PFSK-1 (cell line): ENCODE data around the gene TRMT44.

ENCODE experiments used
- FOXP2 ChIP-seq: optimal IDR thresholded peaks from 2 replicates; pipeline ENCODE3; 2011; ENCODE audit warnings: borderline replicate concordance, control low read depth, inconsistent platforms; ENCODE audit not compliant: insufficient read depth; ENCODE audit errors: extremely low read length, extremely low read depth
- POLR2AphosphoS5 ChIP-seq: IDR thresholded peaks from 2 replicates; pipeline ENCODE4 v1.6.1; 2012; ENCODE audit warnings: low read depth, mild to moderate bottlenecking, control low read depth, low read length, moderate library complexity
- REST ChIP-seq, 2 experiments: IDR thresholded peaks; 2 replicates each; pipeline versions ENCODE4 v1.6.1 to v1.8.0; 2011 to 2012; ENCODE audit warnings: low read depth in 2 of 2, low read length in 2 of 2, control low read depth in 1 of 2, inconsistent platforms in 1 of 2, mild to moderate bottlenecking in 1 of 2, moderate library complexity in 1 of 2; ENCODE audit not compliant: insufficient read depth in 1 of 2
- SIN3A ChIP-seq: IDR thresholded peaks from 2 replicates; pipeline ENCODE4 v1.6.1; 2012; ENCODE audit warnings: mild to moderate bottlenecking, low read length, moderate library complexity, borderline replicate concordance; ENCODE audit not compliant: insufficient read depth
- TAF1 ChIP-seq: IDR thresholded peaks from 2 replicates; pipeline ENCODE4 v1.6.1; 2012; ENCODE audit warnings: low read length, control low read depth, borderline replicate concordance; ENCODE audit not compliant: insufficient read depth

GRCh38 chr4:8512510-8512909 lies 71.9 kb downstream of the TRMT44 start:
- TF ChIP-seq TAF1 (no peak), POLR2AphosphoS5 (no peak), SIN3A (no peak), REST (IDR thresholded peaks at IDR 0.05; ENCODE audit: insufficient read depth in 1 of 2, low read depth in 2 of 2, low read length in 2 of 2) (no peak), FOXP2 (no peak)
